ENCODE results near the gene ASB6.
A peak's percentile ranks its signal among the peaks of the same experiment; 100 is the strongest.

The ASB6 gene

DNA sequence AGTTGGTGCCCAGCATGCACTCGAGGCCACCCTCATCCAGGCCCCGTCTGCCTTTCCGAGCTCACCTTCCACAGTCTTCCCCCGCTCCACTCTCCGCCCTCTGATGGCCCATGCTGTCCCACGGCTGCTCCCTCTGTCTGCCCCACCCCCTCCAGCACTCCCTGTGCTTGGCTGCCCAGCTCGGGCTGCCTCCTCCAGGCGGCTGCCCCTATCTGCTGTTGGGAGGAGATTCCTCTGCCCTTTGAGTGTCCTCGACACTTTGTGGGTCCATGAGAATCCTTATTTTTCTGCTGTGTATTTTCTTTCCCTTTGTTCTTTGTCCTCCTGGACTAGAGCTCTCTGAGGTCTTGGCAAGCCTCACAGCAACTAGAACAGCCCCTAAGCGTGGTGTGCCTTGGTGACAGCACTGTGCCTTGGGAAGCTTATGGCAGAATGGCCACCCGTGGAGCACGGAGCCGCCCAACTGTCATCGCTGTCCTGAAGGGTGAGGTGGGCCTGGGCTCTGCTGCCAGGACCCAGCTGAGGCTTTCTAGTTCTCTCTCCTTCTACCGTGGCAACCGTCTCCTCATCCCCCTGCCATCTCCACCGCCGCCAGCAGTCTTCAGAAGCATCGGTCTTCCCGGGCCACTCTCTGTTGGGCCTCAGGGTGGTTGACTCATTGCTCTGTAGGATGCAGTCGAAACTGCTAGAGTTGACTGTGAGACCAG, 10.8 kb downstream of the ASB6 start:
- no peaks in the 10 kb centered on the region for H3K27me3 ChIP-seq (ENCODE audit: insufficient read depth, low read length)
- peaks cover 12% of the 10 kb centered on the region for H3K4me1 ChIP-seq (ENCODE audit: insufficient read depth, low read length)
- H3K4me3 ChIP-seq (ENCODE audit: low read length) = no peak overlapping the region
- H3K27ac ChIP-seq (ENCODE audit: low read length) = no peak overlapping the region
- no peaks in the 10 kb centered on the region for H3K9me3 ChIP-seq (ENCODE audit: insufficient read depth, low read depth, low read length)
- H3K36me3 ChIP-seq (ENCODE audit: insufficient read depth, low read depth, low read length) = peaks cover 60% of the 10 kb centered on the region
- H3K9ac ChIP-seq (ENCODE audit: low read depth, low read length) = no peak overlapping the region

DNA sequence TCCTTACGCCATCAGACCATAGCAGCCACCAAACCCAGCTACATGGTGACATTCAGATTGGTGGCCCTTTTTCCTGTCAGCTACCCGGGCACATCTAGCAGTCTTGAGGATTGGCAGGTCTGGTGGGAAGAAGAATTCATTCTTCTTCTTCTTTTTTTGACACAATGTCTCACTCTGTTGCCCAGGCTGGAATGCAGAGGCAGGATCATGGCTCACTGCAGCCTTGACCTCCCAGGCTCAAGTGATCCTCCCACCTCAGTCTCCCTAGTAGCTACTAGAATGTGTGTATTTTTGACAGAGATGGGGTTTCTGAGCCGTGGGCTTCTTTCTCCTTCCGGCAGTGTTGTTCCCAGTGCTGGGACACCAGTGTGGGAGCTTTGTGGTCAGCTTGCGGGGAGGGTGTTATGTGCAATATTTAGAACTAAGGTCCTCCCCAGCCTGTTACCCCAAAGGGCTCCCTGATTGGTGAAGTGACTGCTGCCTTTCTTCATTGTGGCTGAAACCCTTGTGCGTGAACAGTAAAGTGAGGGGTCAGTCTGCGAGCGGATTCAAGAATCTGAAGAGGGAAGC, 12.6 kb downstream of the ASB6 start:
- no peak overlapping the region for H3K27ac ChIP-seq (ENCODE audit: low read length)
- H3K27me3 ChIP-seq (ENCODE audit: insufficient read depth, low read length) = no peaks in the 10 kb centered on the region
- peaks cover 12% of the 10 kb centered on the region for H3K4me1 ChIP-seq (ENCODE audit: insufficient read depth, low read length)
- H3K36me3 ChIP-seq (ENCODE audit: insufficient read depth, low read depth, low read length) = peaks cover 44% of the 10 kb centered on the region
- no peak overlapping the region for H3K4me3 ChIP-seq (ENCODE audit: low read length)
- no peaks in the 10 kb centered on the region for H3K9me3 ChIP-seq (ENCODE audit: insufficient read depth, low read depth, low read length)
- H3K9ac ChIP-seq (ENCODE audit: low read depth, low read length) = no peak overlapping the region

DNA sequence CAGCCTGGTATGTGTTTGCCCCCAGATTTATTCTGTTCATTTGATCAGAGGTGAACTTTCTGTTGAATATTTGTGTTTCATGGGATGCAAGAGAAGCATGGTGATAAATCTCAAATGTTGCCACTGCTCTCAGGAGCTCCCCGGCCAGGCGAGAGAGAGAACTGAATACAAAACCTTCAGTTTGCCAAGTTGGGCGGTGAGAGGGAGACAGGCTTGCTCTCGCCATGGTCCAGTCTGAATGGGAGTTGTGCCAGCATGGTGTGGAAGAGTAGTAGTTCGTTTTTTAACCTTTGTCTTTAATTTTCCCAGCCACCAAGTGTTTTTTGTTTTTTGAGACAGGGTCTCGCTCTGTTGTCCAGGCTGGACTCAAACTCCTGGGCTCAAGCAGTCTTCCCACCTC, 13.2 kb downstream of the ASB6 start:
- peaks cover 38% of the 10 kb centered on the region for H3K36me3 ChIP-seq (ENCODE audit: insufficient read depth, low read depth, low read length)
- no peak overlapping the region for H3K9ac ChIP-seq (ENCODE audit: low read depth, low read length)

DNA sequence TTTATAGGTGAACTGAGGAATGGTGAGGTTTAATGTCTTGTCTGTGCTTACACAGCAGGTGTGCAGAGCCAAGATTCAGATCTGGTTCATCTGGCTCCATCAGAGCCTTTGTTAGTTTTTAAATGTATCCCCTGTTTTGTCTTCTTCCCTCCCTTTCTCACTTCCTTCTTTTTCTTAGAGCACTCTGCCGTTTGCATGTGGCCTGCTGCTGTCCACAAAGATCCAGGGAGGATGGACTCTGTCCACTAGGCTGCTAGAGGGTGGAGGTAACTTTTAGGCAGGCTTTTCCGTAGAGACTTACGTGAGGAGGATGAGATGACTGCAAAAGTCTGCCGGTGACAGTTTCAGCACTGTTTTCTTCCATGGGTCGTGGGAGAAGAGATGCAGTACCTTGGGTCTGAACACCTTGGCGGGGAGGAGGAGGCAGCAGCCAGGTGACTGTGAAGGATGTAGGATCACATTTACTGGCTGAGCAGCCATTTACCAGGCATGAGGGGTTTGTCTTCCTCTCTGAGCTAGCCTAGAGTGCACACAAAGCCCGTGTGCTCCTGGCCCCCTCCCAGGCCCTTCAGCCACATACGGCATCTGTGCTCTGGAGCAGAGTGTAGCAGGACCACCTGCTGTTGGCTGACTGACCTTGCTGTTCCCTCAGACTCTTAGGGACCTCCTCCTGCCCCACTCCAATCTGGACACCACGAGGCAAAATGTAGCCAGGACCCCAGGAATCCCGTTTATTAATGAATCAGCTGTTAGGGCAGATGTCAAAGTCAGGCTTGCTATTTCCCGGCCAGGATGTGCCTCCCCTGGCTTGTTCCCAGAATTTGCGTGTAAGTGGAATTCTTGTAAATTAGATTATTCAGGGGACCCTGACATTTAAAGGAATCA, 14.2 kb downstream of the ASB6 start:
- Histone ChIP-seq H3K4me1 (ENCODE audit: insufficient read depth, low read length) (peaks cover 12% of the 10 kb centered on the region), H3K36me3 (ENCODE audit: insufficient read depth, low read depth, low read length) (peaks cover 29% of the 10 kb centered on the region), H3K27ac (ENCODE audit: low read length) (no peak overlapping the region), H3K9me3 (ENCODE audit: insufficient read depth, low read depth, low read length) (no peaks in the 10 kb centered on the region), H3K9ac (ENCODE audit: low read depth, low read length) (peak overlapping the region; percentile 90; the same call in 1 of the 2 replicates), H3K27me3 (ENCODE audit: insufficient read depth, low read length) (no peaks in the 10 kb centered on the region), H3K4me3 (ENCODE audit: low read length) (peak overlapping the region; percentile 85; the same call in 1 of the 2 replicates)

More for the DNA sequence above, 13.2 kb downstream of the ASB6 start:
- H3K9me3 ChIP-seq (ENCODE audit: insufficient read depth, low read depth, low read length) = no peaks in the 10 kb centered on the region
- H3K27ac ChIP-seq (ENCODE audit: low read length) = no peak overlapping the region
- H3K4me3 ChIP-seq (ENCODE audit: low read length) = no peak overlapping the region
- H3K27me3 ChIP-seq (ENCODE audit: insufficient read depth, low read length) = no peaks in the 10 kb centered on the region
- H3K4me1 ChIP-seq (ENCODE audit: insufficient read depth, low read length) = peaks cover 12% of the 10 kb centered on the region

DNA sequence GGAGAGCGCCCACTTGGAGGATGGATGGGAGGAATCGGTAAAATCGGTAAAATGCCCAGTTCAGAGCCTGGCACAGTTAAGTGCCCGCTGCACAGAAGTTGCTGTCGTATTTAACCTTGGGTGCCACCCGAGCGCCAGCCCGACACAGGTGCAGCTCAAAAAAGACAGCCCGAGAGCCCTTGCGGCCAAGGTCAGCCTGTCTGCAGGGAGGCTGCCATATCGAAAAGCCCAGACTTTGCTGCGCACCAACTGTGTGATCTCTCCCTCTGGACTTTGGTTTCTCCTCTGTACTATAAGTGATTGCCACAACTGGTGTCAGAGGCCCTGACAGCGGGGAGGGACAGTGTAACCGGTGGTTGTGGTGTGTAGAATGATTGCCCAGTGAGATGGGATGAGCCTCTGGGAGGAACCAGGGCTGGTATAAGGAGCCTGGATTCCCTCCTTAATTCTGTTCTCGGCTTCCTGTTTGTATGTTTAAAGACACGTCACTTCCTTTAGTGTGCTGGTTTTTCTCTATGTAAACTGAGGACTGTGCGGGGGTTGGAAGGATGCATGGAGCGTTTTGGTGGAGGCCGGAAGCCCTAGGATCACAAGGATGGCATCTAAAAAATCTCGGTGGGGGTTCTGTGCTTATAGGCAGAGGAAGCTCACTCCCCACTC, 15.2 kb downstream of the ASB6 start:
- Histone ChIP-seq H3K36me3 (ENCODE audit: insufficient read depth, low read depth, low read length) (peaks cover 21% of the 10 kb centered on the region), H3K9ac (ENCODE audit: low read depth, low read length) (peak overlapping the region; percentile 90), H3K4me1 (ENCODE audit: insufficient read depth, low read length) (peaks cover 12% of the 10 kb centered on the region), H3K9me3 (ENCODE audit: insufficient read depth, low read depth, low read length) (no peaks in the 10 kb centered on the region), H3K27me3 (ENCODE audit: insufficient read depth, low read length) (peaks cover 4% of the 10 kb centered on the region), H3K4me3 (ENCODE audit: low read length) (peak overlapping the region; percentile 85), H3K27ac (ENCODE audit: low read length) (no peak overlapping the region)

DNA sequence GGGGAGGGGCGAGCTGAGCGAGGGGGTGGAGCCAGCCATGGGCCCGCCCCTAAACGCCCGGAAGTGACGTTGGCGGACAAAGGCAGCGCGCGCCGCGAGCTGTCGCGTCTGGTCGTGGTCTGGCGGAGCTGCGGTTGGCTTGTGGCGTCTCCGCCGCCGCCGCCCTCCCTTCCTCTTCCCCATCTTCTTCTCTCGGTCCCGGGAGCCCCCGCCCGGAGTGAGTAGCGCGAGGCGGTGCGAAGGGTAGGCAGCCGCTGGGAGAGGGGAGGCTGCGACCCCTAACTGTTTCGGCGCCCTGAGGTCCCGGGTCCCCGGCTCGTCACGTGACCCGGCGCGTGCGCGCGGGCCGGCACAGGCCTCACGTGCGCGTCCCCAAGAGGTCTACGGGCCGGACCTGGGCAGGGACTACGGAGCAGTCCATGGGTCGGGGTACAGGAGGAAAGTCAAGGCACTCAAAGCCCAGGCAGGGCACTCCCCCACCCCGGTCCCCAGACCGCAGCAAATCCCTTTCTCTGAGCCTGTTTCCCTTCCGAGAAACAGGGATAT, 15.8 kb downstream of the ASB6 start, which contains the start of gene NTMT1:
NTMT1 (plus strand) TSS at position 85 of the 546 bp plus-strand sequence. CDS start 6,541 bp downstream, outside the sequence.
- Histone ChIP-seq H3K27me3 (ENCODE audit: insufficient read depth, low read length) (peaks cover 10% of the 10 kb centered on the region), H3K9ac (ENCODE audit: low read depth, low read length) (peak within 1 kb of the TSS; percentile 90), H3K4me3 (ENCODE audit: low read length) (peak within 1 kb of the TSS; percentile 85), H3K4me1 (ENCODE audit: insufficient read depth, low read length) (peaks cover 12% of the 10 kb centered on the region), H3K27ac (ENCODE audit: low read length) (peak within 1 kb of the TSS; percentile 89), H3K36me3 (ENCODE audit: insufficient read depth, low read depth, low read length) (peaks cover 21% of the 10 kb centered on the region), H3K9me3 (ENCODE audit: insufficient read depth, low read depth, low read length) (no peaks in the 10 kb centered on the region)

DNA sequence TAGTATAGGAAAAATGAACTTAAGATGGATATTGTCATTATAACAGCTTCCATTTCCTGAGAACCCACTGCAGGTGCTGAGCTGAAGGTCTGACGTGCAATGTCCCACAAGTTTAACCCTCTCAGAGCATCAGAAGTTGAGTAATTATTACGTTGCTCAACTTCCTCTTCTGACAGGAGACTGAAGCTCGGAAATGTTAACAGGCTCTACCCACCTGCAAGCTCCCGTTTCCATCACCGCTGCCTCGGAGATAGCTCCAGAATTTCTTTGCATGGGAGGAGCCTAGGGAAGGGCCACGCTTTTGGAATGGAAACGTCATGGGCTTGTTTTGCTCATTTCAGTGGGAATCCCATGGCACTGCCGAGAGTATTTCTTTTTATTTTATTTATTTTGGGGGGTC, 17.0 kb downstream of the ASB6 start:
- peaks cover 22% of the 10 kb centered on the region for H3K27me3 ChIP-seq (ENCODE audit: insufficient read depth, low read length)
- peaks cover 18% of the 10 kb centered on the region for H3K36me3 ChIP-seq (ENCODE audit: insufficient read depth, low read depth, low read length)
- no peak overlapping the region for H3K9ac ChIP-seq (ENCODE audit: low read depth, low read length)
- no peaks in the 10 kb centered on the region for H3K9me3 ChIP-seq (ENCODE audit: insufficient read depth, low read depth, low read length)
- no peak overlapping the region for H3K4me3 ChIP-seq (ENCODE audit: low read length)
- H3K27ac ChIP-seq (ENCODE audit: low read length) = no peak overlapping the region
- peaks cover 16% of the 10 kb centered on the region for H3K4me1 ChIP-seq (ENCODE audit: insufficient read depth, low read length)

DNA sequence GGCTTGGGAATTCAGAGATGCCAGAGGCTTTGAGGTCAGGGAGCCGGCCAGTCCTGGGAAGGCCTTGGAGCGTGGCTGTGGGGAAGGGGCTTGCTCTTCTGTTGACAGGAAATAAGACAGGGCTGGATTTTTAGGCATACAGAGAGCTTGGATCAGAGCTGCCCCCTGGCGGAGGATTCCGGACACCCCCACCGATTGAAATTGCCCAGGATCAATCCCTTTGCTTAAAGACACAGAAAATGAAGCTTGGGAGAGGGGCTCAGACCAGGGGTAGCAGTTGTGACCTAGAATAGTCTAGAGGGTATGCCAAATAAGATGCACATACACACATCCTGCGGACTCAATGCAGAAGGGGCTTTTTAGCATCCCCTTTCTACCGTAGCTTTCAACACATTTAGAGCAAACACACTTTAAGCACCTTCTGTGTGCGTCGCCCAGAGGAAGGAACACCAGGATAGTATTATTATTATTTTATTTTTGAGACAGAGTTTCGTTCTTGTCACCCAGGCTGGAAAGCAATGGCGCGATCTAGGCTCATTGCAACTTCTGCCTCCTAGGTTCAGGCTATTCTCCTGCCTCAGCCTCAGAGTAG, 17.7 kb downstream of the ASB6 start:
- no peaks in the 10 kb centered on the region for H3K9me3 ChIP-seq (ENCODE audit: insufficient read depth, low read depth, low read length)
- H3K4me1 ChIP-seq (ENCODE audit: insufficient read depth, low read length) = peaks cover 16% of the 10 kb centered on the region
- H3K36me3 ChIP-seq (ENCODE audit: insufficient read depth, low read depth, low read length) = peaks cover 18% of the 10 kb centered on the region
- no peak overlapping the region for H3K4me3 ChIP-seq (ENCODE audit: low read length)
- peaks cover 29% of the 10 kb centered on the region for H3K27me3 ChIP-seq (ENCODE audit: insufficient read depth, low read length)
- H3K27ac ChIP-seq (ENCODE audit: low read length) = no peak overlapping the region
- no peak overlapping the region for H3K9ac ChIP-seq (ENCODE audit: low read depth, low read length)

DNA sequence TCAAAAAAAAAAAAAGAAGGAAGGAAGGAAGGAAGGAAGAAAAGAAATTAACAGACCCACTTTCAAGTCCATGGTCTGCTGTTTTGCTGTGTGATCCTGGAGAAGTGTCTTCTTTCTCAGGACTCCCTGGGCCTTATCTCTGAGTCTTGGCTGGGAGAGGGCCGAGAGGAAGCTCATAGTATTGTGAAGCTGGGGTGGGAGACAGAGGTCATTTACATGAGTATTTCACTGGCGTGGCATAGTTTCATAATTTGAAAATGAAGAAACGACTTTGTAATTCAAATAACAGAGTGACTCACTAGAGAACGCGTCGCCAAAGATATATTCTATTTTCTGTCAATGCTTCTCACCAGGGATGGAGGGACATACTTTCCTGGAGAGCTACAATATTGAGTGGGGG, 18.6 kb downstream of the ASB6 start:
- peaks cover 16% of the 10 kb centered on the region for H3K4me1 ChIP-seq (ENCODE audit: insufficient read depth, low read length)
- no peak overlapping the region for H3K4me3 ChIP-seq (ENCODE audit: low read length)
- H3K27me3 ChIP-seq (ENCODE audit: insufficient read depth, low read length) = peaks cover 34% of the 10 kb centered on the region
- no peaks in the 10 kb centered on the region for H3K9me3 ChIP-seq (ENCODE audit: insufficient read depth, low read depth, low read length)
- peaks cover 10% of the 10 kb centered on the region for H3K36me3 ChIP-seq (ENCODE audit: insufficient read depth, low read depth, low read length)
- no peak overlapping the region for H3K27ac ChIP-seq (ENCODE audit: low read length)
- H3K9ac ChIP-seq (ENCODE audit: low read depth, low read length) = no peak overlapping the region

DNA sequence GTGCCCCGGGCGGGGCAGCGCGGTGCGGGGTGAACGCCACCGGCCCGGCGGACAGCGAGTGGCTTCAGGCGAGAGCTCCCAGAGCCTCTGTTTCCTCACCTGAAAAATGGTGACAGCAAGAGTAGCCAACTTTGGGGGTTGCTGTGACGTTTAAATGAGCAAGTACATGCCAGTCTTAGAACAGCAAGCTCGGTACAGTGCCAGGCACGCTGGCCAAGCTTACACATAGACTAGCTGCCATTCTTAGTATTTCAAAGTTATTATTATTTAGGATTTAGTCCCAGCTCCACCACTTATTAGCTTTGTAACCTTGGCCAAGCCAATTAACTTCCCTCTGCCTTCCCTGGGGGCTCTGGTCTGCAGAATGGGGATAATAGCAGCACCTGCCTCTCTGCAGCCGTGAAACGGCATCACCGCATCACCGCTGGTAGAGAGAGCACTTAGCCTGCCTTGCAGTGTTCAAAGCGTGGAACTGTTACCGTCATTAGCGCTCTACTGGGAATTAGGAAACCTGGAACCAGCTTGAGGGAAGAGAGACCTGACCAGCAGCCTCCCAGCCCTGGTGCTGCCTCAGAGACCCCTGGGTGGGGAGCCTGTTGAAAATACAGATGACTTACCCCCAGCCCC, 21.2 kb downstream of the ASB6 start, which contains the start of gene C9orf50:
C9orf50 (minus strand) TSS at position 433 of the 627 bp plus-strand sequence. CDS start 527 bp downstream, outside the sequence.
- Histone ChIP-seq H3K36me3 (ENCODE audit: insufficient read depth, low read depth, low read length) (no peaks in the 10 kb centered on the region), H3K9me3 (ENCODE audit: insufficient read depth, low read depth, low read length) (no peaks in the 10 kb centered on the region), H3K4me3 (ENCODE audit: low read length) (peak within 1 kb of the TSS; percentile 64), H3K27me3 (ENCODE audit: insufficient read depth, low read length) (peaks cover 41% of the 10 kb centered on the region), H3K4me1 (ENCODE audit: insufficient read depth, low read length) (0 out of 2 replicates have a peak, but pooled peaks cover 4% of the 10 kb centered on the region), H3K27ac (ENCODE audit: low read length) (no peak within 1 kb of the TSS), H3K9ac (ENCODE audit: low read depth, low read length) (no peak within 1 kb of the TSS; the same call in 1 of the 2 replicates)

Data from iPS-20b (cell line).